Keratinocyte (primary cell): Measurements from ENCODE around the gene KREMEN1.

Experiments
- CTCF ChIP-seq, 3 experiments: IDR thresholded peaks in 1 of 3; conservative IDR thresholded peaks in 1 of 3; optimal IDR thresholded peaks in 1 of 3; 2 replicates in 2 of 3; 3 replicates in 1 of 3; pipeline versions ENCODE3 to v1.5.1; 2011; ENCODE audit warnings: low read length in 3 of 3, mild to moderate bottlenecking in 3 of 3, moderate library complexity in 2 of 3, control low read depth in 1 of 3, inconsistent platforms in 1 of 3; ENCODE audit not compliant: insufficient read depth in 2 of 3; ENCODE audit errors: extremely low read depth in 1 of 3
- EZH2 ChIP-seq: IDR thresholded peaks from one replicate; pipeline ENCODE4 v1.6.1; 2012; ENCODE audit warnings: inconsistent platforms, mild to moderate bottlenecking, low read length, moderate library complexity

- TF ChIP-seq CTCF (optimal IDR thresholded peaks at IDR 0.05 in 1 of 3, IDR thresholded peaks at IDR 0.05 in 1 of 3, conservative IDR thresholded peaks at IDR 0.05 in 1 of 3; ENCODE audit: extremely low read depth in 1 of 3, insufficient read depth in 2 of 3, low read length in 3 of 3) (no peak), EZH2 (no peak)
Measured at GRCh38 chr22:29143941-29144785, 71.3 kb downstream of the KREMEN1 start.
